NCI-H2107 treated with DMSO at 0.1 percent for 48 hours (cell line): Measurements from ENCODE around the gene ABCB11.
A peak's percentile ranks its signal among the peaks of the same experiment; 100 is the strongest.
"Not testable (repeated sequence)": the region's sequence is repeated elsewhere in the genome, so short reads cannot be mapped to it uniquely, and the experiment has no call there.

Experiments used
- DNase-seq: peaks from one replicate; lab custom pipeline; 2025; ENCODE audit not compliant: unreplicated experiment; lab: John Stamatoyannopoulos, UW

Gene ABCB11

GRCh38 chr2:168896783-168897182 lies 134.3 kb downstream of the ABCB11 start:
- no peak for DNase-seq

GRCh38 chr2:168895771-168896170 lies 135.4 kb downstream of the ABCB11 start:
- DNase-seq, result no peak

DNA sequence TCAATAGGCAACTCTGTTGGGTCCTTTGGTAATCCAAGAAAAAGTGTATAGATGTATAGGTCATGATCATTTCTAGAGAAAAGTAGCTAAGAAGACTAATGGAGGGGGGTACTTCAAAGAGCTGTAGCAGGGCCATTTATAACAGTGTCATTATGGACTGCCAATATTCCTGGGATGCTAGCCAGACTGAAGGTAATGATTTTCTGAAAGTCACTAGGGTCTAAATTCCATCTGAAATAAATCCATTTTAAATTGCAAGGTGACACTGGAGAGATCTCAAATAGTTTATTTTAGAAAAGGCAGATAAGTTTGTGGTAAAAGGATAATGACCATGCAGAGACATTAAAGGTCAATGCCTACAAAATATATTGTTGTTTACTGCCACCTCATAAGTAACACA lies 136.4 kb downstream of the ABCB11 start:
- no peak for DNase-seq

- DNase-seq, result no peak
Measured at GRCh38 chr2:168894101-168894500, 137.0 kb downstream of the ABCB11 start.

DNA sequence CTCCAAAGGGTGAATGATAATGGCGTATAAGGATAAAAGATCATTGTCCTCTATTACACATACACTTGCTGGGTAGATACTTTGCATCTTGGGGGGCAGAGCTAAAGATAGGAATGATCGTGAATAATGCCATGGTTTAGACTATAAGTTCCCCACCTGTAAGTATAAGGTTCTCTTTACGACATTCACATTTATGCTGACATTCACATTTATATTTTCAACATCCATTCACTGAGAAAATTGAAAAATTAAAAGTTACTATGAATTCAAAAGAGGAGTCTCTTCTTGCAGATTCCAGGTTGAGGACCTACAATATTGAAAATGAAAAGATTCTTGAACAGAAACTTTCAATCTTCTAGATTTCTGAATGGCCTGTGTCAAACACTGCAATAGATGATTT lies 138.8 kb downstream of the ABCB11 start:
- no peak for DNase-seq

GRCh38 chr2:168890006-168890782 lies 140.9 kb downstream of the ABCB11 start, which contains the start of gene SPC25:
Gene SPC25, minus strand, starts transcription at chr2:168890430. Its CDS starts 911 bp downstream, at chr2:168889519.
- DNase-seq, result peak; percentile 88

GRCh38 chr2:168889635-168890005 lies 141.5 kb downstream of the ABCB11 start:
- DNase-seq, result no peak

DNA sequence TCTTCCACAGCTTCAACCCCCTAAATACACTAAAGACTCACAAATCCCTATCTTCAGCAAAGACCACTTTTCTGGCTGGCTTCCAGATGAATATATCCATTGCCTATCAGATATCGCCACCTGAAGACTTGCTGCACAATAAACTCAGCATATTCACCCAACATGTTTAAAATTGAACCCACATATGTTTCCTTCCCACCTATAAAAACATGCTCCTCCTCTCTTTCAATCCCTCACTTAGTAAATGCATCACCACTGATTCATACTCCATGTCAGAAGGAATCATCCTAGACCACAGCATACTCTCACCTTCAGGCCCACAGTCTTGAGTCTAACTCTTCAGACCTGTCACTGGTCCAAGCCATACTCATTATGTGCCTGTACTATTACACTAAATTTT lies 146.1 kb downstream of the ABCB11 start:
- DNase-seq, result no peak

DNA sequence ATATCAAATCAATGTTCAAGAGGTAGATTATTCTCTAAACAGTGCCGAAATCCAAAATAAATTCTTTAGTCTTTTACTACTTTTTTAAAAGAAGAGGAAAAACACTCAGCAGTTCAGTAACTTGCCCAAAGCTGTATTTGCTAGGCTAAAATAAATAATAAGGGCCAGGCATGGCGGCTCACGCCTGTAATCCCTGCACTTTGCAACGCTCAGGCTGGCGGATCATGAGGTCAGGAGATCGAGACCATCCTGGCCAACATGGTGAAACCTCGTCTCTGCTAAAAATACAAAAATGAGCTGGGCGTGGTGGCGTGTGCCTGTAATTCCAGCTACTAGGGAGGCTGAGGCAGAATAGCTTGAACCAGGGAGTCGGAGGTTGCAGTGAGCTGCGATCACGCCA lies 149.0 kb downstream of the ABCB11 start:
- DNase-seq, result not testable (repeated sequence)

GRCh38 chr2:168874368-168875054 lies 156.6 kb downstream of the ABCB11 start:
- DNase-seq, result no peak

DNA sequence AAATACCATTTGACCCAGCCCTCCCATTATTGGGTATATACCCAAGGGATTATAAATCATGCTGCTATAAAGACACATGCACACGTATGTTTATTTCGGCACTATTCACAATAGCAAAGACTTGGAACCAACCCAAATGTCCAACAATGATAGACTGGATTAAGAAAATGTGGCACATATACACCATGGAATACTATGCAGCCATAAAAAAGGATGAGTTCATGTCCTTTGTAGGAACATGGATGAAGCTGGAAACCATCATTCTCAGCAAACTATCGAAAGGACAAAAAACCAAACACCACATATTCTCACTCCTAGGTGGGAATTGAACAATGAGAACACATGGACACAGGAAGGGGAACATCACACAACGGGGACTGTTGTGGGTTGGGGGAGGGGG lies 160.3 kb downstream of the ABCB11 start:
- DNase-seq, result not testable (repeated sequence)
